ENCODE results near the gene ZBTB40.

The ZBTB40 gene

DNA sequence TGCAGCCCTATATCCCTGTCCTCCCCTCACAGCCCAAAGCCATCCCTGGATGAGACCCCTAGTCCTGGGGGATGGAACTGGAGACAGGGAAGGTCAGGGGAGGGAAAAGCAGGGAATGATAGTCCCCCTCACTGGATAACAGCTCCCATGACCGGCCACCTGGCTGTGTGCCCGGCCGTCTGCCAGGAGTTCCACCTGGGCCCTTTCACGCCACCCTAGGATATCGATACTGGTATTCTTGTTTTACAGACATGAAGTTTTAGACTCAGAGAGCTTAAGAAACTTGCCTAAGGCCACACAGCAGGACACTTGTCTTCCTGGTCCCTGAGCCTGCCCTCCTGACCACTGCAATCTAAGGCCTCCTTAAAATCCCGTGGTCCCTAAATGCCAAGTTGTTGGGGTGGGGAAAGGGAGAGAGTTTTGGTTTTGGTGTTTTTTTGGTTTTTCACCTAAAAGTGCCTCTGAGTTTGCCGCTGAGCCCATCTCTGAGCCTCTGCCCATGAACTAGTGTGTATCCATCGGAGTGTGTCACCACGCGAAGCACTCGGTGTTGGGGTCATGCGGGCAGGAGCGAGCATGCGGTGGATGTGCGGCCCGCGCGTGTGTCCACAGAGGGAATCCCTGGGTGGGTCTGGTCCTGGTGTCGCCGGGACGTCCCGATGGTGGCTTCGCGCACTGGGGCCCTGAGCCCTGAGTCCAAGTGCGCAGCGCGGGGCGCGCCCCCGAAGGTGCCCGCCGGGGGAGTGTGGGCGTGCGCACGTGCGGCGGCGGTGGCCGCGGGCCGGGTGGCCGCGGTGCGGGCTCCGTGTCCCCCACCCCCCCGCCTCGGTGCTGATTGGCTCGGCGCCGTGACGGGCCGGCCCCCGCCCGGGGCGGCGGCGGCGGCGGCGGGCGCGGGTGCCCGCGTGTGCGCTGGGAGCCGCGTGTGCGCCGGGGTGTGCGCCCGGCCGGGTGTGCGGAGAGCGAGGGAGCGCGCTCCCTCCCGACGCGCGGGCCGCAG, 111.2 kb downstream of the ZBTB40 start, which contains the start of gene EPHA8:
Gene EPHA8, plus strand, starts transcription at position 906 of the 1,000 bp plus-strand sequence. CDS start 147 bp downstream, outside the sequence.
- Histone ChIP-seq H3K27me3 (ENCODE audit: insufficient read depth, low read length, poor library complexity, severe bottlenecking) (no peaks in the 10 kb centered on the region), H3K9me2 (replicated peaks; ENCODE audit: low read depth, low read length) (no peaks in the 10 kb centered on the region), H3K36me3 (ENCODE audit: insufficient read depth, low read length) (no peaks in the 10 kb centered on the region), H3K4me1 (ENCODE audit: insufficient read depth, low read length, poor library complexity, severe bottlenecking) (no peaks in the 10 kb centered on the region), H3K4me2 (ENCODE audit: low read depth, low read length, poor library complexity, severe bottlenecking) (no peak within 1 kb of the TSS), H3F3A (ENCODE audit: low read depth) (no peaks in the 10 kb centered on the region), H4K20me1 (ENCODE audit: insufficient read depth, low read length, poor library complexity, severe bottlenecking) (no peaks in the 10 kb centered on the region), H3K9ac (ENCODE audit: low read depth, low read length, poor library complexity, severe bottlenecking) (no peak within 1 kb of the TSS), H3K9me3 (ENCODE audit: insufficient read depth, low read depth, low read length) (no peaks in the 10 kb centered on the region), H3K4me3 (ENCODE audit: low read length, poor library complexity, severe bottlenecking) (no peak within 1 kb of the TSS), H3K79me2 (ENCODE audit: insufficient read depth, low read length) (no peaks in the 10 kb centered on the region), H2AFZ (ENCODE audit: low read length) (no peak within 1 kb of the TSS)
- TF ChIP-seq EZH2phosphoT487 (IDR thresholded peaks at IDR 0.05; ENCODE audit: borderline replicate concordance), result no peak
- TF ChIP-seq, protein P1, sequence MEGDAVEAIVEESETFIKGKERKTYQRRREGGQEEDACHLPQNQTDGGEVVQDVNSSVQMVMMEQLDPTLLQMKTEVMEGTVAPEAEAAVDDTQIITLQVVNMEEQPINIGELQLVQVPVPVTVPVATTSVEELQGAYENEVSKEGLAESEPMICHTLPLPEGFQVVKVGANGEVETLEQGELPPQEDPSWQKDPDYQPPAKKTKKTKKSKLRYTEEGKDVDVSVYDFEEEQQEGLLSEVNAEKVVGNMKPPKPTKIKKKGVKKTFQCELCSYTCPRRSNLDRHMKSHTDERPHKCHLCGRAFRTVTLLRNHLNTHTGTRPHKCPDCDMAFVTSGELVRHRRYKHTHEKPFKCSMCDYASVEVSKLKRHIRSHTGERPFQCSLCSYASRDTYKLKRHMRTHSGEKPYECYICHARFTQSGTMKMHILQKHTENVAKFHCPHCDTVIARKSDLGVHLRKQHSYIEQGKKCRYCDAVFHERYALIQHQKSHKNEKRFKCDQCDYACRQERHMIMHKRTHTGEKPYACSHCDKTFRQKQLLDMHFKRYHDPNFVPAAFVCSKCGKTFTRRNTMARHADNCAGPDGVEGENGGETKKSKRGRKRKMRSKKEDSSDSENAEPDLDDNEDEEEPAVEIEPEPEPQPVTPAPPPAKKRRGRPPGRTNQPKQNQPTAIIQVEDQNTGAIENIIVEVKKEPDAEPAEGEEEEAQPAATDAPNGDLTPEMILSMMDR (conservative IDR thresholded peaks at IDR 0.05; ENCODE audit: low read length), result no peak

DNA sequence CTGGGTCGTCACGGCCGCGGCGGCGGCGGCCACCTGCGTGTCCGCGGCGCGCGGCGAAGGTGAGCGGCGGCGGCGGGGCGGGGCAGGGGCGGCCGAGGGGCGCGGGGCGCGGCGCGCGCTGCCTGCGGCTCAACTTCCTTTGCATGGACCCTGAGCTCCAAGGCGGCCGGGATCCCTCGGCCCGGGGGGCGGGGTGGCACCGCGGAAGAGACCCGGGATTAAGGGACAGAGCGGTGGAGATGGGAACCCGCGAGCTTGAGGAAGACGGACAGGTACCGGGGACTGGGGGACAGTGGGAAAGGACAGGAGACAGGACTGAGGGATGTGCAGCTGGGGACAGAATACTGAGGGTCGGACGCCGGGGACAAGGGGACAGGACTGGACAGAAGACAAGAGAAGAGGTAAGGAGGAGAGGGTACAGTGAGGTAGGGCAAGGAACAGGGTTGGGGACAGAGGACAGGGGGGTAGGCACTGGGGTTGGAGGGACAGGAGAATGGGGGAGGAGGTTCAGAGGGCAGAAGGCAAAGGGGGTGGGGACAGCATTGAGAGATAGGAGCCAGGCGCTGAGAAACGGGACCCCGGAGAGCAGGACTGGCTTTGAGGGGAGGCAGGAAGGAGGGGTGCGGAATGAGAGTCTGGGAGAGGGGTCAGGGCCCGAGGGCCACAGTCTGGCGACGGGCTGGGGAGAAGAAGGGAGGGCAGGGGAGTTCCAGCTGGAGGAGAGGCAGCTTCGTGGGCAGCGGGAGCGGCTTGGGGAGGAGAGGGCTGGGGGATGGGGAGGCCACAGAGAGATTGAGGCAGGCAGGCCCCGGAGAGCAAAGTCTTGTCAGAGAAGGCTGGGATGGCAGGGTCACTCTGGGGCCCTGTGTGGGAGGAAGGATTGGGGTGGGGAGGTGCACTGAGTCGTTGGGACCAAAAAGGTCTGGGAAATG, 112.3 kb downstream of the ZBTB40 start:
- H3K9ac ChIP-seq (ENCODE audit: low read depth, low read length, poor library complexity, severe bottlenecking), result no peak overlapping the region
- H3F3A ChIP-seq (ENCODE audit: low read depth), result no peaks in the 10 kb centered on the region
- H3K27me3 ChIP-seq (ENCODE audit: insufficient read depth, low read length, poor library complexity, severe bottlenecking), result no peaks in the 10 kb centered on the region
- H4K20me1 ChIP-seq (ENCODE audit: insufficient read depth, low read length, poor library complexity, severe bottlenecking), result no peaks in the 10 kb centered on the region
- no peaks in the 10 kb centered on the region for H3K4me1 ChIP-seq (ENCODE audit: insufficient read depth, low read length, poor library complexity, severe bottlenecking)
- H3K36me3 ChIP-seq (ENCODE audit: insufficient read depth, low read length), result no peaks in the 10 kb centered on the region
- no peaks in the 10 kb centered on the region for H3K9me3 ChIP-seq (ENCODE audit: insufficient read depth, low read depth, low read length)
- no peak overlapping the region for H3K4me2 ChIP-seq (ENCODE audit: low read depth, low read length, poor library complexity, severe bottlenecking)
- H3K4me3 ChIP-seq (ENCODE audit: low read length, poor library complexity, severe bottlenecking), result no peak overlapping the region
- TF ChIP-seq, protein P1 (conservative IDR thresholded peaks at IDR 0.05; ENCODE audit: low read length), result no peak
- TF ChIP-seq EZH2phosphoT487 (IDR thresholded peaks at IDR 0.05; ENCODE audit: borderline replicate concordance), result no peak
- H2AFZ ChIP-seq (ENCODE audit: low read length), result no peak overlapping the region
- no peaks in the 10 kb centered on the region for H3K79me2 ChIP-seq (ENCODE audit: insufficient read depth, low read length)
- no peaks in the 10 kb centered on the region for H3K9me2 ChIP-seq (replicated peaks; ENCODE audit: low read depth, low read length)

DNA sequence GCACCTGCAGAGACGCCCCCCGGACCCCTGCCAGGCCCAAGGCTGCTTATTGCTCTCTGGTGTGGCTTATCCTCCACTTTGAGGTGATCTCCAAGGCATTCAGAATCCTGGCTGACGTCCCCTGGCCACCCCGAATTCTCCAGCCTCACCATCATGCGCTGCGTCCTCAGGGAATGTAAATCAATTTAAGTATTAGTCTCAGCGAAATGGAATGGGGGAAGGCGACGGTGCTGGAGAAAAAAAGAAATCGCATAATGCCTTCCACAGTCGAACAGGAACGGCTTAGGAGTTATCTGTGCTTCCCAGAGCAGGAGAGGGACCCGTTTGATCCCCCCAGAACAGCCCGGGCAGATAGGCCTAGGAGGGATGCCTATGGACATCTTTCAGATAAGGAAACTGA, 114.5 kb downstream of the ZBTB40 start:
- no peaks in the 10 kb centered on the region for H3K9me3 ChIP-seq (ENCODE audit: insufficient read depth, low read depth, low read length)
- no peaks in the 10 kb centered on the region for H3K27me3 ChIP-seq (ENCODE audit: insufficient read depth, low read length, poor library complexity, severe bottlenecking)
- no peak overlapping the region for H3K9ac ChIP-seq (ENCODE audit: low read depth, low read length, poor library complexity, severe bottlenecking)
- no peaks in the 10 kb centered on the region for H3F3A ChIP-seq (ENCODE audit: low read depth)
- H3K4me2 ChIP-seq (ENCODE audit: low read depth, low read length, poor library complexity, severe bottlenecking), result no peak overlapping the region
- H3K4me1 ChIP-seq (ENCODE audit: insufficient read depth, low read length, poor library complexity, severe bottlenecking), result no peaks in the 10 kb centered on the region
- no peaks in the 10 kb centered on the region for H3K79me2 ChIP-seq (ENCODE audit: insufficient read depth, low read length)
- H2AFZ ChIP-seq (ENCODE audit: low read length), result no peak overlapping the region
- TF ChIP-seq, protein P1 (conservative IDR thresholded peaks at IDR 0.05; ENCODE audit: low read length), result no peak
- no peak for TF ChIP-seq EZH2phosphoT487 (IDR thresholded peaks at IDR 0.05; ENCODE audit: borderline replicate concordance)
- H4K20me1 ChIP-seq (ENCODE audit: insufficient read depth, low read length, poor library complexity, severe bottlenecking), result no peaks in the 10 kb centered on the region
- H3K9me2 ChIP-seq (replicated peaks; ENCODE audit: low read depth, low read length), result no peaks in the 10 kb centered on the region
- H3K4me3 ChIP-seq (ENCODE audit: low read length, poor library complexity, severe bottlenecking), result no peak overlapping the region
- H3K36me3 ChIP-seq (ENCODE audit: insufficient read depth, low read length), result no peaks in the 10 kb centered on the region
